Endothelial cell of umbilical vein (primary cell): ENCODE measurements around the gene LIG3. TPM values are rescaled to one million over a fixed set of nuclear protein-coding genes. Genes with fewer than 3 reads are reported as not detected.

Source experiments
- BruUV-seq: library from RNA; stranded (reverse); fragments of 400-500 nt; replicated peaks from 2 replicates; lab custom pipeline; 2021; lab: Mats Ljungman, UMichigan
- CTCF ChIA-PET: fragments of 300-600, 350-600 bp; sonication (Branson Sonifier 250); formaldehyde crosslinking; loops from one replicate; lab custom pipeline; 2021; ENCODE audit warnings: antibody characterized with exemption, inconsistent platforms; lab: Charles Lee
- POLR2A ChIA-PET: fragments of 300-600, 350-600 bp; sonication (Branson Sonifier 250); formaldehyde crosslinking; loops from one replicate; lab custom pipeline; 2021; ENCODE audit warnings: antibody characterized with exemption, inconsistent platforms; lab: Charles Lee
- DNase-seq: peaks from one replicate; pipeline ENCODE4 v3.0.0-alpha.2; 2011; ENCODE audit warnings: low read depth, low spot score
- FAIRE-seq: peaks from 2 replicates; lab custom pipeline; 2011; peaks lifted over from hg19 to GRCh38; lab: Jason Lieb, UNC
- H2AFZ ChIP-seq: 2 replicates; pipeline ENCODE4 v1.6.0; 2012; ENCODE audit warnings: low read depth, low read length, control low read depth, inconsistent platforms
- H3K27ac ChIP-seq: 2 replicates; pipeline ENCODE4 v1.5.1; 2011; ENCODE audit warnings: low read depth, mild to moderate bottlenecking, control low read depth, low read length, moderate library complexity; ENCODE audit not compliant: insufficient read depth
- H3K27me3 ChIP-seq, 2 experiments: 2 replicates each; pipeline versions ENCODE4 v1.6.0 to v1.6.1; 2011; ENCODE audit warnings: low read length in 2 of 2, mixed read lengths in 1 of 2; ENCODE audit not compliant: control insufficient read depth in 2 of 2, insufficient read depth in 2 of 2
- H3K36me3 ChIP-seq, 2 experiments: 2 replicates in 1 of 2; 3 replicates in 1 of 2; pipeline ENCODE4 v1.5.1; 2011; ENCODE audit warnings: low read length in 2 of 2, mild to moderate bottlenecking in 1 of 2, moderate library complexity in 1 of 2; ENCODE audit not compliant: control insufficient read depth in 2 of 2, insufficient read depth in 2 of 2; ENCODE audit errors: extremely low read depth in 1 of 2
- H3K4me1 ChIP-seq: 3 replicates; pipeline ENCODE4 v1.5.1; 2011; ENCODE audit warnings: mild to moderate bottlenecking, low read length; ENCODE audit not compliant: control insufficient read depth, insufficient read depth; ENCODE audit errors: extremely low read depth
- H3K4me2 ChIP-seq: 2 replicates; pipeline ENCODE4 v1.6.1; 2011; ENCODE audit warnings: low read length, control low read depth, mixed read lengths; ENCODE audit not compliant: insufficient read depth
- H3K4me3 ChIP-seq, 3 experiments: fragments of 200-600 bp in 1 of 3; sonication (generic), shearing (Covaris generic) in 1 of 3; replicated peaks in 1 of 3; 2 replicates each; pipeline ENCODE4 v1.5.1; 2011 to 2016; ENCODE audit warnings: control low read depth in 3 of 3, low read length in 3 of 3, mild to moderate bottlenecking in 2 of 3, inconsistent platforms in 1 of 3, low read depth in 1 of 3, moderate library complexity in 1 of 3; ENCODE audit not compliant: insufficient read depth in 1 of 3
- H3K79me2 ChIP-seq: 2 replicates; pipeline ENCODE4 v1.6.0; 2012; ENCODE audit warnings: low read length, inconsistent platforms; ENCODE audit not compliant: control insufficient read depth, insufficient read depth
- H3K9ac ChIP-seq: replicated peaks from 2 replicates; pipeline ENCODE3; 2011; ENCODE audit warnings: low read length, control low read depth; ENCODE audit not compliant: insufficient read depth; ENCODE audit errors: extremely low read depth
- H3K9me1 ChIP-seq: replicated peaks from 3 replicates; pipeline ENCODE4 v1.6.0; 2011; ENCODE audit warnings: mild to moderate bottlenecking, low read length; ENCODE audit not compliant: control insufficient read depth, insufficient read depth; ENCODE audit errors: extremely low read depth
- H3K9me3 ChIP-seq: replicated peaks from 2 replicates; pipeline ENCODE4 v1.5.1; 2012; ENCODE audit warnings: low read length, inconsistent platforms; ENCODE audit not compliant: control insufficient read depth, insufficient read depth
- H4K20me1 ChIP-seq: replicated peaks from 2 replicates; pipeline ENCODE3; 2011; ENCODE audit warnings: mild to moderate bottlenecking, low read length; ENCODE audit not compliant: control insufficient read depth, insufficient read depth; ENCODE audit errors: extremely low read depth
- EZH2 ChIP-seq: IDR thresholded peaks from 2 replicates; pipeline ENCODE4 v1.6.1; 2012; ENCODE audit warnings: borderline replicate concordance, low read depth, mild to moderate bottlenecking, moderate library complexity, low read length, inconsistent platforms; ENCODE audit not compliant: severe bottlenecking
- FOS ChIP-seq: IDR thresholded peaks from 2 replicates; pipeline ENCODE4 v1.6.1; 2011; ENCODE audit warnings: mild to moderate bottlenecking, low read length, moderate library complexity, borderline replicate concordance; ENCODE audit not compliant: insufficient read depth
- GATA2 ChIP-seq: IDR thresholded peaks from 2 replicates; pipeline ENCODE4 v1.7.0; 2011; ENCODE audit warnings: low read depth, mild to moderate bottlenecking, moderate library complexity, mixed read lengths, low read length; ENCODE audit not compliant: insufficient read length, insufficient read depth
- JUN ChIP-seq: IDR thresholded peaks from 2 replicates; pipeline ENCODE4 v1.6.1; 2011; ENCODE audit warnings: borderline replicate concordance, low read depth; ENCODE audit not compliant: insufficient read length, insufficient read depth
- MYC ChIP-seq: IDR thresholded peaks from one replicate; pipeline ENCODE4 v1.6.1; 2011; ENCODE audit warnings: mild to moderate bottlenecking, low read depth, low read length
- POLR2A ChIP-seq: IDR thresholded peaks from 2 replicates; pipeline ENCODE4 v1.6.1; 2012; ENCODE audit warnings: low read depth, mild to moderate bottlenecking, control low read depth, low read length
- POLR2AphosphoS5 ChIP-seq: IDR thresholded peaks from 2 replicates; pipeline ENCODE4 v1.6.1; 2012; ENCODE audit warnings: low read depth, mild to moderate bottlenecking, control low read depth, low read length, moderate library complexity; ENCODE audit not compliant: insufficient read depth
- dilution Hi-C: fragments of 300-500 bp; cut with MboI; formaldehyde crosslinking; loops from one replicate; pipeline ENCODE4 v1.15.0; 2019; ENCODE audit warnings: low sequenced_read_pairs; ENCODE audit not compliant: extremely low pct_ligation_motif_present
- intact Hi-C: fragments of 100-400 bp; cut with micrococcal nuclease; formaldehyde crosslinking; loops from one replicate; pipeline ENCODE4 v1.10.0; 2022
- polyA plus RNA-seq, 4 experiments: library from polyadenylated mRNA; depleted of rRNA in 3 of 4; stranded (reverse) in 3 of 4; unstranded in 1 of 4; fragments of >200 nt; gene quantifications; 2 replicates each; pipeline versions ENCODE4 v1.2.1 to v1.2.3, GENCODE V29; 2011 to 2012; ENCODE audit warnings: missing spikeins in 1 of 4
- total RNA-seq: library from RNA; stranded (reverse); gene quantifications from 2 replicates; pipeline ENCODE4 v1.2.3, GENCODE V29; 2021
- TF ChIP-seq, protein P1 (sequence below), 2 donors: IDR thresholded peaks; 1 replicate in 1 of 2; 2 replicates in 1 of 2; pipeline ENCODE4 v1.5.1; 2011; ENCODE audit warnings: low read length in 2 of 2, mild to moderate bottlenecking in 2 of 2, moderate library complexity in 2 of 2, control low read depth in 1 of 2, inconsistent platforms in 1 of 2, low read depth in 1 of 2; ENCODE audit not compliant: insufficient read depth in 1 of 2; ENCODE audit errors: extremely low read depth in 1 of 2
- TF ChIP-seq, protein P2 (sequence below): IDR thresholded peaks from 2 replicates; pipeline ENCODE4 v1.6.1; 2011; ENCODE audit not compliant: insufficient read depth, insufficient read length

The LIG3 gene
- total and polyA plus RNA-seq, 2 donors (not counting 3 experiments of a cell fraction or from before 2014, with no cell fraction given) = 25.8 to 35.3 TPM

DNA sequence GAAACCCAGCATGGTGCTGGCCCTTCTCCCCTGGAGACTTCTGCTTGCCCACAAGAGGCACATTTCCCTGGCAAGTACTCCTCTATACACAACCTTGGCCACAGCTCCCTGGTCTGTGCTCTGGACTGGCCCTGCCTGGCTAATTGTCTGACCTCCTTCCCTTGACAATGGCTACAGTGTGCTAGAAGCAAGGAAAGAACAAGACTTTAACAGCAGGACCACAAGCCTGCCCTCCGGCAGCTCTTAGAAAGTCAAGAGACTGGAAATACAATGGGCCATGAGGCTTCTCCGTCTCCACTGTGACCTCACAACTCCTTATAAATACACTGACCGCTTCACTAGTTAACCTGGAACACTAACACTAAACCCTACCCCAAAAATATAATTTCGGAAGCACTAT is 36.7 kb downstream of the LIG3 start:
- no peak for FAIRE-seq
- H3K9me1 ChIP-seq = no peaks in the 10 kb centered on the region
- no TSS peak for BruUV-seq

DNA sequence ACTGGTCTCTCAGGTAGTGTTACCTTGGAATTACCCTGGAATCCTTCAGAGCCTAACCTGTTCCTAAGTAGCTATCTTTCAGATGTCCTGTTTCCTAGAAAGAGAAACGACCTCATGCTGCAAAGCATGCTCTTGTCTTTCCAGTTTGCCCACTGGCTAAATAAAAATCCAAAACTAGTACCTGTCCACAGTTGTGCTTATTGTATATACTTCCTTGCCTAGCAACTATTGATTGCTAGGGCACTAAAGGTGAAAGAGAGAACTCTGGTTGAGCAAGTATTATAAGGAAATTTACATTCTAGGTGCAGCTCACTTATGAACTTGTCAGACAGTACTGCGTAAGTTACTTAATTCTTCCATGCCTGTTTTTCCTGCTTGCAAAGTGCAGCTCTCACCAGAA is 38.5 kb downstream of the LIG3 start:
- no peak for DNase-seq
- TF ChIP-seq POLR2AphosphoS5 (no peak), FOS (no peak), EZH2 (no peak), JUN (no peak), GATA2 (no peak), MYC (no peak), POLR2A (no peak)
- TF ChIP-seq, protein P1, sequence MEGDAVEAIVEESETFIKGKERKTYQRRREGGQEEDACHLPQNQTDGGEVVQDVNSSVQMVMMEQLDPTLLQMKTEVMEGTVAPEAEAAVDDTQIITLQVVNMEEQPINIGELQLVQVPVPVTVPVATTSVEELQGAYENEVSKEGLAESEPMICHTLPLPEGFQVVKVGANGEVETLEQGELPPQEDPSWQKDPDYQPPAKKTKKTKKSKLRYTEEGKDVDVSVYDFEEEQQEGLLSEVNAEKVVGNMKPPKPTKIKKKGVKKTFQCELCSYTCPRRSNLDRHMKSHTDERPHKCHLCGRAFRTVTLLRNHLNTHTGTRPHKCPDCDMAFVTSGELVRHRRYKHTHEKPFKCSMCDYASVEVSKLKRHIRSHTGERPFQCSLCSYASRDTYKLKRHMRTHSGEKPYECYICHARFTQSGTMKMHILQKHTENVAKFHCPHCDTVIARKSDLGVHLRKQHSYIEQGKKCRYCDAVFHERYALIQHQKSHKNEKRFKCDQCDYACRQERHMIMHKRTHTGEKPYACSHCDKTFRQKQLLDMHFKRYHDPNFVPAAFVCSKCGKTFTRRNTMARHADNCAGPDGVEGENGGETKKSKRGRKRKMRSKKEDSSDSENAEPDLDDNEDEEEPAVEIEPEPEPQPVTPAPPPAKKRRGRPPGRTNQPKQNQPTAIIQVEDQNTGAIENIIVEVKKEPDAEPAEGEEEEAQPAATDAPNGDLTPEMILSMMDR (IDR thresholded peaks at IDR 0.05; ENCODE audit: extremely low read depth in 1 of 2, insufficient read depth in 1 of 2, low read depth in 1 of 2, low read length in 2 of 2) = no peak
- TF ChIP-seq, protein P2, sequence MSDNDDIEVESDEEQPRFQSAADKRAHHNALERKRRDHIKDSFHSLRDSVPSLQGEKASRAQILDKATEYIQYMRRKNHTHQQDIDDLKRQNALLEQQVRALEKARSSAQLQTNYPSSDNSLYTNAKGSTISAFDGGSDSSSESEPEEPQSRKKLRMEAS = no peak
- Histone ChIP-seq H3K79me2 (no peaks in the 10 kb centered on the region), H3K4me2 (no peak overlapping the region), H3K9me1 (no peaks in the 10 kb centered on the region), H3K36me3 (peaks cover 2 to 6% of the 10 kb centered on the region in 2 experiments), H3K9me3 (no peaks in the 10 kb centered on the region), H3K4me1 (peaks cover 23% of the 10 kb centered on the region), H3K27ac (no peak overlapping the region), H3K4me3 (no peak overlapping the region), H2AFZ (no peak overlapping the region), H4K20me1 (no peaks in the 10 kb centered on the region), H3K27me3 (no peaks in the 10 kb centered on the region), H3K9ac (no peak overlapping the region)
- BruUV-seq = no TSS peak
- ChIA-PET POLR2A (no interaction called here), CTCF (interaction anchor here (0.8 to 1.3 kb wide), 4 partner anchors 11 to 71 kb away, joined by 3 to 4 read pairs (median 3); partner anchors contain the start of gene RFFL)
- FAIRE-seq = no peak
- intact Hi-C loops = no loop called here
- dilution Hi-C loops = no loop called here

More for the DNA sequence above, 36.7 kb downstream of the LIG3 start:
- H3K4me1 ChIP-seq = peaks cover 9% of the 10 kb centered on the region
- no peak overlapping the region for H2AFZ ChIP-seq
- no peak overlapping the region for H3K27ac ChIP-seq
- CTCF ChIA-PET = interaction anchor here (1.4 kb wide), 1 partner anchor 73 kb away, joined by 5 read pairs; no protein-coding TSS in a partner anchor
- no peaks in the 10 kb centered on the region for H3K79me2 ChIP-seq
- H3K9ac ChIP-seq = no peak overlapping the region
- no peak for DNase-seq
- H3K4me2 ChIP-seq = no peak overlapping the region
- dilution Hi-C loops (no loop called here), intact Hi-C loops (no loop called here)
- POLR2A ChIA-PET = no interaction called here
- TF ChIP-seq, protein P2 = no peak
- no peak overlapping the region for H3K4me3 ChIP-seq
- H3K27me3 ChIP-seq = no peaks in the 10 kb centered on the region
- peaks cover 2 to 6% of the 10 kb centered on the region in 2 experiments for H3K36me3 ChIP-seq
- H4K20me1 ChIP-seq = no peaks in the 10 kb centered on the region
- no peaks in the 10 kb centered on the region for H3K9me3 ChIP-seq
